ENCODE measurements around the gene PEPD.

Gene PEPD

GRCh38 chr19:33392341-33393285 lies 129.0 kb downstream of the PEPD start:
- no peak for TF ChIP-seq EZH2 (optimal IDR thresholded peaks at IDR 0.05; ENCODE audit: low read depth, low read length)
- TF ChIP-seq, protein P1, sequence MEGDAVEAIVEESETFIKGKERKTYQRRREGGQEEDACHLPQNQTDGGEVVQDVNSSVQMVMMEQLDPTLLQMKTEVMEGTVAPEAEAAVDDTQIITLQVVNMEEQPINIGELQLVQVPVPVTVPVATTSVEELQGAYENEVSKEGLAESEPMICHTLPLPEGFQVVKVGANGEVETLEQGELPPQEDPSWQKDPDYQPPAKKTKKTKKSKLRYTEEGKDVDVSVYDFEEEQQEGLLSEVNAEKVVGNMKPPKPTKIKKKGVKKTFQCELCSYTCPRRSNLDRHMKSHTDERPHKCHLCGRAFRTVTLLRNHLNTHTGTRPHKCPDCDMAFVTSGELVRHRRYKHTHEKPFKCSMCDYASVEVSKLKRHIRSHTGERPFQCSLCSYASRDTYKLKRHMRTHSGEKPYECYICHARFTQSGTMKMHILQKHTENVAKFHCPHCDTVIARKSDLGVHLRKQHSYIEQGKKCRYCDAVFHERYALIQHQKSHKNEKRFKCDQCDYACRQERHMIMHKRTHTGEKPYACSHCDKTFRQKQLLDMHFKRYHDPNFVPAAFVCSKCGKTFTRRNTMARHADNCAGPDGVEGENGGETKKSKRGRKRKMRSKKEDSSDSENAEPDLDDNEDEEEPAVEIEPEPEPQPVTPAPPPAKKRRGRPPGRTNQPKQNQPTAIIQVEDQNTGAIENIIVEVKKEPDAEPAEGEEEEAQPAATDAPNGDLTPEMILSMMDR (IDR thresholded peaks at IDR 0.05; ENCODE audit: low read length): no peak
- TF ChIP-seq EZH2phosphoT487 (IDR thresholded peaks at IDR 0.05; ENCODE audit: low read length): no peak
- no peaks in the 10 kb centered on the region for H3K9me3 ChIP-seq (replicated peaks; ENCODE audit: insufficient read depth, low read length)
- no peaks in the 10 kb centered on the region for H3K79me2 ChIP-seq (ENCODE audit: low read length)
- H3K4me1 ChIP-seq (ENCODE audit: low read length): no peaks in the 10 kb centered on the region
- no peak overlapping the region for H3K27ac ChIP-seq (ENCODE audit: low read length)
- H3K4me3 ChIP-seq (ENCODE audit: low read length): no peak overlapping the region
- H3K9ac ChIP-seq (ENCODE audit: low read length): no peak overlapping the region
- H3K9me2 ChIP-seq (replicated peaks; ENCODE audit: insufficient read depth, low read length): no peaks in the 10 kb centered on the region
- no peak for DNase-seq
- no peak overlapping the region for H2AFZ ChIP-seq (ENCODE audit: low read length)
- no peaks in the 10 kb centered on the region for H3F3A ChIP-seq (ENCODE audit: insufficient read depth, low read length)
- H3K4me2 ChIP-seq (ENCODE audit: low read depth, low read length): no peak overlapping the region
- H3K36me3 ChIP-seq (replicated peaks; ENCODE audit: insufficient read depth, low read length): no peaks in the 10 kb centered on the region
- H3K27me3 ChIP-seq (replicated peaks; ENCODE audit: insufficient read depth, low read length): no peaks in the 10 kb centered on the region
- H4K20me1 ChIP-seq (ENCODE audit: insufficient read depth, low read length): no peaks in the 10 kb centered on the region

- H3K36me3 ChIP-seq (replicated peaks; ENCODE audit: insufficient read depth, low read length): no peaks in the 10 kb centered on the region
- H3K9me2 ChIP-seq (replicated peaks; ENCODE audit: insufficient read depth, low read length): no peaks in the 10 kb centered on the region
- H3F3A ChIP-seq (ENCODE audit: insufficient read depth, low read length): no peaks in the 10 kb centered on the region
- H3K4me1 ChIP-seq (ENCODE audit: low read length): no peaks in the 10 kb centered on the region
- H3K4me3 ChIP-seq (ENCODE audit: low read length): no peak overlapping the region
- H3K79me2 ChIP-seq (ENCODE audit: low read length): no peaks in the 10 kb centered on the region
- H3K4me2 ChIP-seq (ENCODE audit: low read depth, low read length): no peak overlapping the region
- H2AFZ ChIP-seq (ENCODE audit: low read length): no peak overlapping the region
- no peaks in the 10 kb centered on the region for H3K27me3 ChIP-seq (replicated peaks; ENCODE audit: insufficient read depth, low read length)
- no peak overlapping the region for H3K27ac ChIP-seq (ENCODE audit: low read length)
- TF ChIP-seq EZH2 (optimal IDR thresholded peaks at IDR 0.05; ENCODE audit: low read depth, low read length) (no peak), EZH2phosphoT487 (IDR thresholded peaks at IDR 0.05; ENCODE audit: low read length) (no peak)
- TF ChIP-seq, protein P1 (IDR thresholded peaks at IDR 0.05; ENCODE audit: low read length): no peak
- no peak overlapping the region for H3K9ac ChIP-seq (ENCODE audit: low read length)
- no peaks in the 10 kb centered on the region for H4K20me1 ChIP-seq (ENCODE audit: insufficient read depth, low read length)
- no peaks in the 10 kb centered on the region for H3K9me3 ChIP-seq (replicated peaks; ENCODE audit: insufficient read depth, low read length)
- no peak for DNase-seq
Measured at GRCh38 chr19:33391631-33392249, 129.9 kb downstream of the PEPD start.

DNA sequence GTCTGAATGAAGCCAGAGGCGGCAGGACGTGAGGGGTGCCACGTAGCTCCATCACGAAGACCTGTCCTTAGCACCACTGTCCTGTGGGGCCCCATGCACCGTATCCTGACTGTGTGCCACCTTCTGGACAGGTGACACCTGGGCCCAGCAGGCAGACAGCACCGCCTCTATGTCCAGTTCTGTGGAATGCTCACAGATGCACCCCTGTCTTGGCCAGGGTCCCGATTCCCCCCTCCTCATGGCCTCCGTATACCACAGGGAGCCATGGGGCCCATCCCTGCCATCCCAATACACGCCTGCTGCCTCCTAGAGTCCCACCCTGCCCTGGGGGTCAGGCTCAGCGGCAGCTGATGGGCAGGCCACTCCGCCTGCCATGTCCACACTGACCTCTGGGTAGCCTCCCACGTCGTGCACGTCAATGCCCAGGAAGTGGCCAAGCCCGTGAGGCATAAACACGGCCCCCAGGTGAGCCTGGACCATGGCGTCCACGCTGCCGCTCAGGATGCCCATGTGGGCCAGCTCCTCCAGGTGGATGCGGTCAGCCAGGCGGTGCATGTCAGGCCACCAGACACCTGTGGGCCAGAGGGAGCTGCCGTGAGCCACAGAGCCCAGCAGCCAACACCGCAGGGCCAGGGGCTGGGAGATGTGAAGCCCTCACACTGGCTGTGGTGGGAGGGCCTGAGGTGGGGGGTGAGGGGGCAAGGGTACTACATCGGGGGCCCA lies 130.5 kb downstream of the PEPD start:
- H3K9me3 ChIP-seq (replicated peaks; ENCODE audit: insufficient read depth, low read length): no peaks in the 10 kb centered on the region
- DNase-seq: no peak
- no peak overlapping the region for H3K4me2 ChIP-seq (ENCODE audit: low read depth, low read length)
- no peaks in the 10 kb centered on the region for H3K36me3 ChIP-seq (replicated peaks; ENCODE audit: insufficient read depth, low read length)
- H3F3A ChIP-seq (ENCODE audit: insufficient read depth, low read length): no peaks in the 10 kb centered on the region
- no peak overlapping the region for H2AFZ ChIP-seq (ENCODE audit: low read length)
- H4K20me1 ChIP-seq (ENCODE audit: insufficient read depth, low read length): no peaks in the 10 kb centered on the region
- H3K4me3 ChIP-seq (ENCODE audit: low read length): no peak overlapping the region
- H3K27me3 ChIP-seq (replicated peaks; ENCODE audit: insufficient read depth, low read length): no peaks in the 10 kb centered on the region
- TF ChIP-seq EZH2 (optimal IDR thresholded peaks at IDR 0.05; ENCODE audit: low read depth, low read length) (no peak), EZH2phosphoT487 (IDR thresholded peaks at IDR 0.05; ENCODE audit: low read length) (no peak)
- TF ChIP-seq, protein P1 (IDR thresholded peaks at IDR 0.05; ENCODE audit: low read length): no peak
- no peak overlapping the region for H3K27ac ChIP-seq (ENCODE audit: low read length)
- no peaks in the 10 kb centered on the region for H3K9me2 ChIP-seq (replicated peaks; ENCODE audit: insufficient read depth, low read length)
- no peak overlapping the region for H3K9ac ChIP-seq (ENCODE audit: low read length)
- no peaks in the 10 kb centered on the region for H3K4me1 ChIP-seq (ENCODE audit: low read length)
- H3K79me2 ChIP-seq (ENCODE audit: low read length): no peaks in the 10 kb centered on the region; the same call in 1 of the 2 replicates
